HG03045 (cell line): ENCODE results near the gene SH3TC2.
"Not testable (repeated sequence)": the region's sequence is repeated elsewhere in the genome, so short reads cannot be mapped to it uniquely, and the experiment has no call there.

ENCODE experiments used
- ATAC-seq: cut with Tn5 transposase; IDR thresholded peaks from one replicate; pipeline ENCODE4 v1.9.1; 2021; ENCODE audit warnings: mild to moderate bottlenecking, moderate library complexity; ENCODE audit not compliant: unreplicated experiment

The SH3TC2 gene

GRCh38 chr5:149063017-149063687, at the start of gene SH3TC2:
Gene SH3TC2 (minus strand): TSS chr5:149063062. CDS start chr5:149063022, 40 bp downstream.
- ATAC-seq = no peak

DNA sequence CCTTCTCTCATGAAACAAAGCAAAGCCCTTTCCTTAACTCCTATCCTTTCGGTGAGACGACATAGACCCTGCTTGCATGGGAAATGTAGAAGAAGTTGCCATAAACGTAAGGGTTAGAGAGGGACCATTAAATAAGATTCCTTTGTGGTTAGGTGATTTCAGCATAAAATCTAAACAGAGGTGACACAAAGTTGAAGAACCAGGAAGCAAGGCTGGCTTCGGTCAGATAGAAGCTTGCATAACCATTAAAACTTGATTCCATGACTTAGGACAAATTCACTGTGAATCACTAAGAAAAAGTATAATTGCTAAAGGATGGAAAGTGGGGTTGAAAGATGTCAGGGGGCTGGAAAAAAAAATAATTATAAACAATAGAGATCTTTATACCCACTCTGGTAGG, 47.5 kb upstream of the SH3TC2 start:
- ATAC-seq = no peak

GRCh38 chr5:149108651-149109280, 45.9 kb upstream of the SH3TC2 start:
- no peak for ATAC-seq

DNA sequence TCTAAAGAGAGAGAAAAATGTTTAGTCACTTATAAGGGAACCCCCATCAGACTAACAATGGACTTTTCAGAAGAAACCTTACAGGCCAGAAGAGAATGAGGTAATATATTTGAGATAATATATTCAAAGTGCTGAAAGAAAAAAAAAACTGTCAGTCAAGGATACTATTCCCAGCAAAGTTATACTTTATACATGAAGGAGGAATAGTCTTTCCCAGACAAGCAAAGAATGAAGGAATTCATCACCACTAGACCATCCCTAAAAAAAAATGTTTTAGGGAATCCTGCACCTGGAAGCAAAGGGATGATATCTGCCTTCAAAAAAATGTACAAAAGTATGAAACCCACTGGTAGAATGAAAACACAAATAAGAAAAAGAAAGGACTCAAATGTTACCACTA, 37.5 kb upstream of the SH3TC2 start:
- ATAC-seq = no peak

GRCh38 chr5:149099920-149100319, 37.1 kb upstream of the SH3TC2 start:
- no peak for ATAC-seq

GRCh38 chr5:149094996-149095395, 32.1 kb upstream of the SH3TC2 start:
- no peak for ATAC-seq

- no peak for ATAC-seq
These were observed 30.8 kb upstream of the SH3TC2 start for GRCh38 chr5:149093625-149094024.

GRCh38 chr5:149089796-149090195, 26.9 kb upstream of the SH3TC2 start:
- ATAC-seq = no peak

GRCh38 chr5:149088686-149089085, 25.8 kb upstream of the SH3TC2 start:
- no peak for ATAC-seq

GRCh38 chr5:149083846-149084245, 21.0 kb upstream of the SH3TC2 start:
- ATAC-seq = no peak

GRCh38 chr5:149082271-149082670, 19.4 kb upstream of the SH3TC2 start:
- no peak for ATAC-seq

- ATAC-seq = no peak
These were observed 17.4 kb upstream of the SH3TC2 start for GRCh38 chr5:149080294-149080693.

DNA sequence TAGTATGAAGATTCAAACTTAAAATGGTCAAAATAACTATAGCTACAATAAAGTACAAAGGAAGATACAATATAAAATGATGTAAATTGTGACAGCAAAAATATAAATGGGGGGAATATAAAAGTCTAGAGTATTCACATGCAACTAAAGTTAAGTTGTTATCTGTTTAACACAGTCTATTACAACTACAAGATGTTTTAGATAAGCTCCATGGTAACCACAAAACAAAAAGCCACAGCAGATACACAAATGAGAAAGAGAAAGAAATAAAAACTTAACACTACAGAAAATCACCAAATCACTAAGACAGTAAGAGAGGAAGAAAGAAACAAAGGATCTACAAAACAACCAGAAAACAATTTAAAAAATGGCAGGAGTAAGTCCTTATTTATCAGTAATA, 17.0 kb upstream of the SH3TC2 start:
- ATAC-seq = no peak

GRCh38 chr5:149074071-149074470, 11.2 kb upstream of the SH3TC2 start:
- not testable (repeated sequence) for ATAC-seq

- no peak for ATAC-seq
These were observed 10.4 kb upstream of the SH3TC2 start for GRCh38 chr5:149073213-149073612.

DNA sequence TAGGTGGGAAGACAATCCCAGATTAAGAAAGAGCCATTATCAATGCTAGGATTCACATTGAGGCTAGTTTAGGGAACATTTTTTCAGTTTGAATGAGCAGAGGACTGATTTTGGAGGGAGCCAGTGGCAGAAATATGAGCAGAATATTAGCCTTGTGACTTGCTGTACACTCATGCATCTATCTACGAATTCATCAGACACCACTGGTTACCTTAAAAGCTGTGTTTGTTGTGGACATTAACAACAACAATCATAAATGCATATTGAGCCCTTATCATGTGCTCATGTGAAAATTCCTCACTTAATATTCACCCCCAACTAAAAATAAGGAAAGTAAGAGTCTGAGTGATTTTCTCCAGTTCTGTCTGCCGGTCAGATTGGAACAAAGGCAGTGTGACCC, 9.9 kb upstream of the SH3TC2 start:
- no peak for ATAC-seq

DNA sequence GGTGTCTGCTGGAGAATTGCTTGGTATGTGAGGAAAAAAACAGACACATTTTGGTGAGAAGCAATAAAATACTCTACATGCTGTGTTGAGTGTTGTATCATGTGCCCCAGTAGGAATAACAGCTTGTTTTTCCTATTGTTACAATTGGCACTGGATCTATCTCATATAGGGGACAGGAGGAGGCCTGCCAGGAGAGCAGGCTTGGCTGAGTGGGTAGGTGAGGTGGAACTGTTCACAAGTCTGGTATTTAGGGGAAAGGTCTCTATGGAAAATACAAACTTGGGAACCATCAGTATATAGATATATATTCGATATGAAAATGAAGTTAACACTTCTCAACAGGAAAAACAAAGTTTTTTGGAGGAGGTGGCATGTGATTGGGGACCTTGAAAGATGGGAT, 9.5 kb upstream of the SH3TC2 start:
- no peak for ATAC-seq

- ATAC-seq = no peak
These were observed 8.9 kb upstream of the SH3TC2 start for GRCh38 chr5:149071756-149072155.

GRCh38 chr5:149071216-149071615, 8.4 kb upstream of the SH3TC2 start:
- ATAC-seq = no peak

- ATAC-seq = no peak
These were observed 6.8 kb upstream of the SH3TC2 start for GRCh38 chr5:149069711-149070110.

DNA sequence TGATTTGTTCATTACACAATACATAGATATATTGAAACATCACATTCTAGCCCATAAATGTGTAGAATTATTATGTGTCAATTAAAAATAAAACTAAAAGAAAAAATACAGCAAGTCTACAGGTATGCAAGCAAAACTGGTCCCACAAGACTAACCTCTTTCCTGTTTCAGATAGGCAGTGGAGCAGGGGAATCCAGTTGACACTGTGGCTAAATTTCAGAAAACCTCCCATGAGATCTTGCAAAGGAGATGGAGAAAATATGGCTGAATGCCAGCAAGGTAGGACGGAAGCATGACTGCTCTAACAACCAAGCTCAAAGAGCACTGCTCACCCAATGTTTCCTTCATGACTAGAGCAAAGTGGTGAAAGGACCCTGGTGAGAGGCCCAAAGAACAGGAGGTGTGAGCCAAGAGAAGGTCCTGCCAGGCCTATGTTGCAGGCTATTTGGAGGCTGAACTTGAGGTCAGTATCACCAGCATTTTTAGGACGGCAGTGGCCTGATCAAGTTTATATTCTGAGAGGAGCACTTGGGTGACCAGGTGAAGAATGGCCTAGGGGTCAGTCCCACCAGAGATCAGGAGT, 1.1 kb upstream of the SH3TC2 start:
- ATAC-seq = no peak

GRCh38 chr5:149062371-149063016, 368 bp downstream of the SH3TC2 start:
- ATAC-seq = no peak
